Measurements from ENCODE around the gene MAPKAPK3. TPM values are rescaled to one million over a fixed set of nuclear protein-coding genes. Genes with fewer than 3 reads are reported as not detected.

The MAPKAPK3 gene
- total RNA-seq, 1 donor, result 55.2 TPM

DNA sequence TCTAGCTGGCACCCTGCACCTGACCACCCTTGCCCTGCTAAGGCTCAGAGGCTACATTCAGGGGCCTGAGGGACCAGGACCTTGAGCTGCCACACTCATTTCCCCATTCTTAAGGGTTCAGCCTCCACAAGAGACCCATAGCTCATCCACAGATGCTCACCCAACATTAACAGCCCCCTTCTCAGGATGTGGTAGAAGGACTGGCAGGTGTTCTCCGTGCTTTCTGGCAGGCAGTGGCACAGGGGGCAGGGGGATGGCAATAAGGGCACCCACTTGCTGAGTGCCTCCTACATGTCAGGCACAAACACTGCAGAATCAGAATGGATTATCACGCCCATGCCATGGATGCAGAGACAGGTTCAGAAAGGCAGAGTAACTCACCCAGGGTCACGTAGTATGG lies 9.4 kb downstream of the MAPKAPK3 start:
- TF ChIP-seq, protein P1, sequence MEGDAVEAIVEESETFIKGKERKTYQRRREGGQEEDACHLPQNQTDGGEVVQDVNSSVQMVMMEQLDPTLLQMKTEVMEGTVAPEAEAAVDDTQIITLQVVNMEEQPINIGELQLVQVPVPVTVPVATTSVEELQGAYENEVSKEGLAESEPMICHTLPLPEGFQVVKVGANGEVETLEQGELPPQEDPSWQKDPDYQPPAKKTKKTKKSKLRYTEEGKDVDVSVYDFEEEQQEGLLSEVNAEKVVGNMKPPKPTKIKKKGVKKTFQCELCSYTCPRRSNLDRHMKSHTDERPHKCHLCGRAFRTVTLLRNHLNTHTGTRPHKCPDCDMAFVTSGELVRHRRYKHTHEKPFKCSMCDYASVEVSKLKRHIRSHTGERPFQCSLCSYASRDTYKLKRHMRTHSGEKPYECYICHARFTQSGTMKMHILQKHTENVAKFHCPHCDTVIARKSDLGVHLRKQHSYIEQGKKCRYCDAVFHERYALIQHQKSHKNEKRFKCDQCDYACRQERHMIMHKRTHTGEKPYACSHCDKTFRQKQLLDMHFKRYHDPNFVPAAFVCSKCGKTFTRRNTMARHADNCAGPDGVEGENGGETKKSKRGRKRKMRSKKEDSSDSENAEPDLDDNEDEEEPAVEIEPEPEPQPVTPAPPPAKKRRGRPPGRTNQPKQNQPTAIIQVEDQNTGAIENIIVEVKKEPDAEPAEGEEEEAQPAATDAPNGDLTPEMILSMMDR (IDR thresholded peaks at IDR 0.05; ENCODE audit: insufficient read depth, low read length), result no peak
- DNase-seq (ENCODE audit: low read depth), result no peak

DNA sequence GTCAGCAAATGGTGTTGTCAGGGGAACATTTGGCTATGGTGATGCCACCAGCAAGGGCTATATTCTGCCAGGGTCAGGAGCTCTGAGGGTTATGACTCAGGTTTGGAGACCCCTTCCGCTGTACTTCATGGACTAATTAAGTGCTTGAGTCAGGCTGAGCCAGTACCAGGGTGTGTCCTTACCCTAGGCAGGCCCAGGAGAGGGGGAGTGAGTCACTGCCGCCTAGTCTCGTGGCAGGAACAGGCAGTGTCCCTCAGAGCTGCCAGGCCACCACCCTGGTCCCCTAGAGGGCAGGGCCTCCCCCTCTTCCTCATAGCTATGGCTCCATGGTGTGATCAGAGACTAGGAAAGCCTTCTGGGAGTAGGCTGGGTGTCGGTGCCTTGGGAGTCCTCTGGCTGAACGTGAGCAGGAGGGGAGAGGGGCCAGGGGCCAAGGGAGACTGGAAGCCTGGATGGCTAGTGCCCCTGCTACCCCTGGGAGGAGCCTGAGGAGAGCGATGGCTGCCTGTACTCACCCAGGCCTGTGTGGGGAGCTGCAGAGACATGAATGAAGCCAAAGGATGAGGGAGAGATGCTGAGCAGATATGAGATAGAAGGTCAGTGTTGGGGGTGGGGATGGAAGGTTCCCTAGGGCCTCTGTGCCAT lies 10.6 kb downstream of the MAPKAPK3 start:
- no peak overlapping the region for H3K4me3 ChIP-seq (ENCODE audit: low read depth, low read length)
- peak; percentile 56 for DNase-seq (ENCODE audit: low read depth)
- TF ChIP-seq, protein P1 (IDR thresholded peaks at IDR 0.05; ENCODE audit: insufficient read depth, low read length), result peak; percentile 38

More for the DNA sequence above, 9.4 kb downstream of the MAPKAPK3 start:
- H3K4me3 ChIP-seq (ENCODE audit: low read depth, low read length), result no peak overlapping the region

DNA sequence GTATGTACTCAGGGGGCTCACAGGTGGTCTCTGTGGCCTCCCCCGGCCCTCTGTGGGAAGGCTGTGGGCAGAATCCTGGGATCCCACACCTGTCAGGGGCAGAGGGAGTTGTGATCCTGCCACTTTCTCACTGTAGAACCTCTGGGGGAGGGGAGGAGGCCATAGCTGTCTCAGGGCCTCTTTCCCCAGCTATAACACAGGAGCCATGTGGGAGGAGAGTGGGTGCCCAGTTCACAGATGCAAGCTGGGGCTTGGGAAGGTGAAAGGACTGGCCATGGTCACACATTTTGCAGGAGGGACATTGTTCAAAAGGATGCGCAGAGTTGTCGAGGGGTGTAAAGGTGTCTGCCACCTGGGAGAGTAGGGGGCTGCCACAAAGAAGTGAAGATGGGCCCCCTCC lies 11.7 kb downstream of the MAPKAPK3 start:
- TF ChIP-seq, protein P1 (IDR thresholded peaks at IDR 0.05; ENCODE audit: insufficient read depth, low read length), result no peak
- H3K4me3 ChIP-seq (ENCODE audit: low read depth, low read length), result no peak overlapping the region
- DNase-seq (ENCODE audit: low read depth), result no peak

DNA sequence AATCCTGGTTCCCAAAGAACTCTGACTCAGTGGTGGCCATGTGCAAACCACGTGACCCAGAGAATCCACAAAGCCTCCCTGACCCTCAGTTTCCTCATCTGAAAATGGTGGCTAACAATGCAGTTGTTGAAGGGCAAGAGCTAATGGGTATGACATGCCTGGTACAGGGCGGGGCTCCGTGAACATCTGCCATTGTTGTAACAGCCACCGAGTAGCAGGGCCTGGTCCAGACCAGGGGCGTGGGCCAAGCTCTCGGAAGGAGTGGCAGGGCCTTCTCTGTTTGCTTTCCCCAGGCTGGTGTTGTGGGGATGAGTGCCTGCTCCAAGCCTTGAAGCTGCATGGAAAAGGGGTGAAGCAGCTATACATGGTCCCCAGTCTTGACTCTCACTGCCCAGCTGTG lies 13.4 kb downstream of the MAPKAPK3 start:
- TF ChIP-seq, protein P1 (IDR thresholded peaks at IDR 0.05; ENCODE audit: insufficient read depth, low read length), result no peak
- no peak overlapping the region for H3K4me3 ChIP-seq (ENCODE audit: low read depth, low read length)
- DNase-seq (ENCODE audit: low read depth), result no peak

DNA sequence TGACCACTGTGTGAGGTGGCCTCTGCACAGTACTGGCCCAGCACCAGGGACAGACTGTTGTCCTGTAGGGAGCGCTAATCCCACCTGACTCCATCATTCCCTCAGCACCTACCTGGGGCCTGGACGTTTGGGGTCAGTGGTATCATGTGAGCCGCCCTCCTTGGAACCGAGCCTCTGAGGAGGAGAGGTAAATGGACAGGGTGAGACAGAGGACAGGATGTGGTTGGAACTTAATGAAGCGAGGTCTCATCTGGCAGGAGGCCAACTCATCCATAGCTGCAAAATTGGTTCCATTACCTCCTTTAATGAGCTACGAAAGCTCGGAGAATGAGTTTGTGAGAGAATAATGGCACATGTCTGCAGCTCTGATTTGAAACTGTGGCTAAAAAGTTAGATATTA lies 13.9 kb downstream of the MAPKAPK3 start:
- H3K4me3 ChIP-seq (ENCODE audit: low read depth, low read length), result no peak overlapping the region
- TF ChIP-seq, protein P1 (IDR thresholded peaks at IDR 0.05; ENCODE audit: insufficient read depth, low read length), result no peak
- no peak for DNase-seq (ENCODE audit: low read depth)

DNA sequence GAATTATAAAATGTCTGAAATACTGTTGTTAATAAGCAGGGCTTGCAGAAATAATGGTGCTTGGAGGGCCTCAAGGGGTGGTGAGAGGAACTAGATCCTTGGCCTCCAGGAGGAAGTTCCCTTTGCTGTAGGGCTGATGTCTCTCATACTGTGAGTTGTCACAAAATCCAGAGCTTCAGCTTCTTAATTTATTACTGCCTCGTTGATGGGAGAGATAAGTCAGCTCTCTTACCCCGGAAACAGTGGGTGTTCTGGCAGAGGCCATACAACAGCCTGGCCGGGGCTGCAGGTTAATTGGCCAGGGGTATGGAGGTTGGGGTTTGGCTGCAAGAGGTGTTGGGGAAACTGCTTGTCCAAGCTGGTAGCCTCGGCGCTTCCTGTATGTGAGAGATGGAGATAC lies 15.5 kb downstream of the MAPKAPK3 start:
- TF ChIP-seq, protein P1 (IDR thresholded peaks at IDR 0.05; ENCODE audit: insufficient read depth, low read length), result no peak
- no peak overlapping the region for H3K4me3 ChIP-seq (ENCODE audit: low read depth, low read length)
- DNase-seq (ENCODE audit: low read depth), result no peak

Measured in fibroblast of the aortic adventitia (primary cell).